ENCODE measurements around the gene SUPT20H. TPM values are rescaled to one million over a fixed set of nuclear protein-coding genes. Genes with fewer than 3 reads are reported as not detected.

SUPT20H gene
- total and polyA plus RNA-seq, 2 experiments from 2014 or later: 68.7 to 98.2 TPM

DNA sequence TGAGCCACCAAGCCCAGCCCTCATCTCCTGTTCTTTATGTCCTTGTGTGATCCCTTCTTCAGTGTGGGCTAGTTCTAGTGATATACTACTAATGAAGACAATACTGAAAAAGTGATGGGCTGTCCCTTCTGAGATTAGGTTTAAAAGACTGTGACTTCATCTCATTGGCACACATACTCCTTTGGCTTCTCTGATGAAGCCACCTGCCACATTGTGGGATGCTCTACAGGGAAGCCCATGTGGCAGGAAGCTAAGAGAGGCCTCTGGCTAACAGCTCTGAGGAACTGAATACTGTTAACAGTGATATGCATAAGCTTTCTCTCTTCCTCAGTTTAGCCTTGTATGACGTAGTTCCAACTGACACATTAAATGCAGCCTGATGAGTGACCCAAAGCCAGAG, 32.3 kb upstream of the SUPT20H start:
- H3K4me2 ChIP-seq: no peak overlapping the region
- H3K9me2 ChIP-seq (ENCODE audit: insufficient read depth): no peaks in the 10 kb centered on the region
- TF ChIP-seq, protein P1, sequence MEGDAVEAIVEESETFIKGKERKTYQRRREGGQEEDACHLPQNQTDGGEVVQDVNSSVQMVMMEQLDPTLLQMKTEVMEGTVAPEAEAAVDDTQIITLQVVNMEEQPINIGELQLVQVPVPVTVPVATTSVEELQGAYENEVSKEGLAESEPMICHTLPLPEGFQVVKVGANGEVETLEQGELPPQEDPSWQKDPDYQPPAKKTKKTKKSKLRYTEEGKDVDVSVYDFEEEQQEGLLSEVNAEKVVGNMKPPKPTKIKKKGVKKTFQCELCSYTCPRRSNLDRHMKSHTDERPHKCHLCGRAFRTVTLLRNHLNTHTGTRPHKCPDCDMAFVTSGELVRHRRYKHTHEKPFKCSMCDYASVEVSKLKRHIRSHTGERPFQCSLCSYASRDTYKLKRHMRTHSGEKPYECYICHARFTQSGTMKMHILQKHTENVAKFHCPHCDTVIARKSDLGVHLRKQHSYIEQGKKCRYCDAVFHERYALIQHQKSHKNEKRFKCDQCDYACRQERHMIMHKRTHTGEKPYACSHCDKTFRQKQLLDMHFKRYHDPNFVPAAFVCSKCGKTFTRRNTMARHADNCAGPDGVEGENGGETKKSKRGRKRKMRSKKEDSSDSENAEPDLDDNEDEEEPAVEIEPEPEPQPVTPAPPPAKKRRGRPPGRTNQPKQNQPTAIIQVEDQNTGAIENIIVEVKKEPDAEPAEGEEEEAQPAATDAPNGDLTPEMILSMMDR (conservative IDR thresholded peaks at IDR 0.05; ENCODE audit: low read depth in 2 of 2): no peak
- no peak for TF ChIP-seq EZH2 (IDR thresholded peaks at IDR 0.05; ENCODE audit: low read depth, unreplicated experiment)
- no peak for TF ChIP-seq NANOG (IDR thresholded peaks at IDR 0.05; ENCODE audit: borderline replicate concordance)
- no peak for TF ChIP-seq ZNF114 (CRISPR knock-in tag; IDR thresholded peaks at IDR 0.05)
- no peak for TF ChIP-seq POLR2AphosphoS5 (IDR thresholded peaks at IDR 0.05; ENCODE audit: low read depth)
- TF ChIP-seq, protein P2, sequence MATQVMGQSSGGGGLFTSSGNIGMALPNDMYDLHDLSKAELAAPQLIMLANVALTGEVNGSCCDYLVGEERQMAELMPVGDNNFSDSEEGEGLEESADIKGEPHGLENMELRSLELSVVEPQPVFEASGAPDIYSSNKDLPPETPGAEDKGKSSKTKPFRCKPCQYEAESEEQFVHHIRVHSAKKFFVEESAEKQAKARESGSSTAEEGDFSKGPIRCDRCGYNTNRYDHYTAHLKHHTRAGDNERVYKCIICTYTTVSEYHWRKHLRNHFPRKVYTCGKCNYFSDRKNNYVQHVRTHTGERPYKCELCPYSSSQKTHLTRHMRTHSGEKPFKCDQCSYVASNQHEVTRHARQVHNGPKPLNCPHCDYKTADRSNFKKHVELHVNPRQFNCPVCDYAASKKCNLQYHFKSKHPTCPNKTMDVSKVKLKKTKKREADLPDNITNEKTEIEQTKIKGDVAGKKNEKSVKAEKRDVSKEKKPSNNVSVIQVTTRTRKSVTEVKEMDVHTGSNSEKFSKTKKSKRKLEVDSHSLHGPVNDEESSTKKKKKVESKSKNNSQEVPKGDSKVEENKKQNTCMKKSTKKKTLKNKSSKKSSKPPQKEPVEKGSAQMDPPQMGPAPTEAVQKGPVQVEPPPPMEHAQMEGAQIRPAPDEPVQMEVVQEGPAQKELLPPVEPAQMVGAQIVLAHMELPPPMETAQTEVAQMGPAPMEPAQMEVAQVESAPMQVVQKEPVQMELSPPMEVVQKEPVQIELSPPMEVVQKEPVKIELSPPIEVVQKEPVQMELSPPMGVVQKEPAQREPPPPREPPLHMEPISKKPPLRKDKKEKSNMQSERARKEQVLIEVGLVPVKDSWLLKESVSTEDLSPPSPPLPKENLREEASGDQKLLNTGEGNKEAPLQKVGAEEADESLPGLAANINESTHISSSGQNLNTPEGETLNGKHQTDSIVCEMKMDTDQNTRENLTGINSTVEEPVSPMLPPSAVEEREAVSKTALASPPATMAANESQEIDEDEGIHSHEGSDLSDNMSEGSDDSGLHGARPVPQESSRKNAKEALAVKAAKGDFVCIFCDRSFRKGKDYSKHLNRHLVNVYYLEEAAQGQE (IDR thresholded peaks at IDR 0.05; ENCODE audit: unreplicated experiment): no peak
- TF ChIP-seq JUNB (IDR thresholded peaks at IDR 0.05; ENCODE audit: unreplicated experiment): no peak
- no peak for TF ChIP-seq CREB1 (CRISPR knock-in tag; IDR thresholded peaks at IDR 0.05; ENCODE audit: low read depth)
- TF ChIP-seq ZNF331 (CRISPR knock-in tag; IDR thresholded peaks at IDR 0.05; ENCODE audit: low read depth): no peak
- TF ChIP-seq, protein P3, sequence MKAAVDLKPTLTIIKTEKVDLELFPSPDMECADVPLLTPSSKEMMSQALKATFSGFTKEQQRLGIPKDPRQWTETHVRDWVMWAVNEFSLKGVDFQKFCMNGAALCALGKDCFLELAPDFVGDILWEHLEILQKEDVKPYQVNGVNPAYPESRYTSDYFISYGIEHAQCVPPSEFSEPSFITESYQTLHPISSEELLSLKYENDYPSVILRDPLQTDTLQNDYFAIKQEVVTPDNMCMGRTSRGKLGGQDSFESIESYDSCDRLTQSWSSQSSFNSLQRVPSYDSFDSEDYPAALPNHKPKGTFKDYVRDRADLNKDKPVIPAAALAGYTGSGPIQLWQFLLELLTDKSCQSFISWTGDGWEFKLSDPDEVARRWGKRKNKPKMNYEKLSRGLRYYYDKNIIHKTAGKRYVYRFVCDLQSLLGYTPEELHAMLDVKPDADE (IDR thresholded peaks at IDR 0.05): no peak
- TF ChIP-seq, protein P4, sequence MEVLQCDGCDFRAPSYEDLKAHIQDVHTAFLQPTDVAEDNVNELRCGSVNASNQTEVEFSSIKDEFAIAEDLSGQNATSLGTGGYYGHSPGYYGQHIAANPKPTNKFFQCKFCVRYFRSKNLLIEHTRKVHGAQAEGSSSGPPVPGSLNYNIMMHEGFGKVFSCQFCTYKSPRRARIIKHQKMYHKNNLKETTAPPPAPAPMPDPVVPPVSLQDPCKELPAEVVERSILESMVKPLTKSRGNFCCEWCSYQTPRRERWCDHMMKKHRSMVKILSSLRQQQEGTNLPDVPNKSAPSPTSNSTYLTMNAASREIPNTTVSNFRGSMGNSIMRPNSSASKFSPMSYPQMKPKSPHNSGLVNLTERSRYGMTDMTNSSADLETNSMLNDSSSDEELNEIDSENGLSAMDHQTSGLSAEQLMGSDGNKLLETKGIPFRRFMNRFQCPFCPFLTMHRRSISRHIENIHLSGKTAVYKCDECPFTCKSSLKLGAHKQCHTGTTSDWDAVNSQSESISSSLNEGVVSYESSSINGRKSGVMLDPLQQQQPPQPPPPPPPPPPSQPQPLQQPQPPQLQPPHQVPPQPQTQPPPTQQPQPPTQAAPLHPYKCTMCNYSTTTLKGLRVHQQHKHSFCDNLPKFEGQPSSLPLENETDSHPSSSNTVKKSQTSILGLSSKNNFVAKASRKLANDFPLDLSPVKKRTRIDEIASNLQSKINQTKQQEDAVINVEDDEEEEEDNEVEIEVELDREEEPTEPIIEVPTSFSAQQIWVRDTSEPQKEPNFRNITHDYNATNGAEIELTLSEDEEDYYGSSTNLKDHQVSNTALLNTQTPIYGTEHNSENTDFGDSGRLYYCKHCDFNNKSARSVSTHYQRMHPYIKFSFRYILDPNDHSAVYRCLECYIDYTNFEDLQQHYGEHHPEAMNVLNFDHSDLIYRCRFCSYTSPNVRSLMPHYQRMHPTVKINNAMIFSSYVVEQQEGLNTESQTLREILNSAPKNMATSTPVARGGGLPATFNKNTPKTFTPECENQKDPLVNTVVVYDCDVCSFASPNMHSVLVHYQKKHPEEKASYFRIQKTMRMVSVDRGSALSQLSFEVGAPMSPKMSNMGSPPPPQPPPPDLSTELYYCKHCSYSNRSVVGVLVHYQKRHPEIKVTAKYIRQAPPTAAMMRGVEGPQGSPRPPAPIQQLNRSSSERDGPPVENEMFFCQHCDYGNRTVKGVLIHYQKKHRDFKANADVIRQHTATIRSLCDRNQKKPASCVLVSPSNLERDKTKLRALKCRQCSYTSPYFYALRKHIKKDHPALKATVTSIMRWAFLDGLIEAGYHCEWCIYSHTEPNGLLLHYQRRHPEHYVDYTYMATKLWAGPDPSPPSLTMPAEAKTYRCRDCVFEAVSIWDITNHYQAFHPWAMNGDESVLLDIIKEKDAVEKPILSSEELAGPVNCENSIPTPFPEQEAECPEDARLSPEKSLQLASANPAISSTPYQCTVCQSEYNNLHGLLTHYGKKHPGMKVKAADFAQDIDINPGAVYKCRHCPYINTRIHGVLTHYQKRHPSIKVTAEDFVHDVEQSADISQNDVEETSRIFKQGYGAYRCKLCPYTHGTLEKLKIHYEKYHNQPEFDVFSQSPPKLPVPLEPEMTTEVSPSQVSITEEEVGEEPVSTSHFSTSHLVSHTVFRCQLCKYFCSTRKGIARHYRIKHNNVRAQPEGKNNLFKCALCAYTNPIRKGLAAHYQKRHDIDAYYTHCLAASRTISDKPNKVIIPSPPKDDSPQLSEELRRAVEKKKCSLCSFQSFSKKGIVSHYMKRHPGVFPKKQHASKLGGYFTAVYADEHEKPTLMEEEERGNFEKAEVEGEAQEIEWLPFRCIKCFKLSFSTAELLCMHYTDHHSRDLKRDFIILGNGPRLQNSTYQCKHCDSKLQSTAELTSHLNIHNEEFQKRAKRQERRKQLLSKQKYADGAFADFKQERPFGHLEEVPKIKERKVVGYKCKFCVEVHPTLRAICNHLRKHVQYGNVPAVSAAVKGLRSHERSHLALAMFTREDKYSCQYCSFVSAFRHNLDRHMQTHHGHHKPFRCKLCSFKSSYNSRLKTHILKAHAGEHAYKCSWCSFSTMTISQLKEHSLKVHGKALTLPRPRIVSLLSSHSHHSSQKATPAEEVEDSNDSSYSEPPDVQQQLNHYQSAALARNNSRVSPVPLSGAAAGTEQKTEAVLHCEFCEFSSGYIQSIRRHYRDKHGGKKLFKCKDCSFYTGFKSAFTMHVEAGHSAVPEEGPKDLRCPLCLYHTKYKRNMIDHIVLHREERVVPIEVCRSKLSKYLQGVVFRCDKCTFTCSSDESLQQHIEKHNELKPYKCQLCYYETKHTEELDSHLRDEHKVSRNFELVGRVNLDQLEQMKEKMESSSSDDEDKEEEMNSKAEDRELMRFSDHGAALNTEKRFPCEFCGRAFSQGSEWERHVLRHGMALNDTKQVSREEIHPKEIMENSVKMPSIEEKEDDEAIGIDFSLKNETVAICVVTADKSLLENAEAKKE (CRISPR knock-in tag; IDR thresholded peaks at IDR 0.05): no peak
- TF ChIP-seq EZH2phosphoT487 (IDR thresholded peaks at IDR 0.05; ENCODE audit: unreplicated experiment): no peak
- no peak for TF ChIP-seq STAT1 (IDR thresholded peaks at IDR 0.05; ENCODE audit: unreplicated experiment)
- DNase-seq (ENCODE audit: low spot score) (no peak), ATAC-seq (no peak)
- Mint-ChIP-seq H3K36me3 (ENCODE audit: low read depth) (no peaks in the 10 kb centered on the region), H3K4me1 (no peaks in the 10 kb centered on the region), H3K27ac (no peak overlapping the region), H3K9me3 (no peaks in the 10 kb centered on the region), H3K27me3 (ENCODE audit: insufficient read depth, low read depth, poor library complexity) (peaks cover 2% of the 10 kb centered on the region), H3K4me3 (no peak overlapping the region)
- H3F3A ChIP-seq (replicated peaks; ENCODE audit: low read depth): no peaks in the 10 kb centered on the region
- no peak overlapping the region for H3K4me3 ChIP-seq
- no peaks in the 10 kb centered on the region for H3K27me3 ChIP-seq (ENCODE audit: insufficient read depth)
- no peaks in the 10 kb centered on the region for H3K79me2 ChIP-seq (replicated peaks; ENCODE audit: insufficient read depth)
- no peaks in the 10 kb centered on the region for H3K36me3 ChIP-seq (ENCODE audit: insufficient read depth)
- no peaks in the 10 kb centered on the region for H4K20me1 ChIP-seq (replicated peaks; ENCODE audit: insufficient read depth)
- H3K27ac ChIP-seq (ENCODE audit: low read depth): no peak overlapping the region
- H2AFZ ChIP-seq: no peak overlapping the region
- no peaks in the 10 kb centered on the region for H3K4me1 ChIP-seq (ENCODE audit: insufficient read depth)
